Endothelial cell of umbilical vein (primary cell): ENCODE results near the gene NRCAM.

Experiments
- CTCF ChIP-seq, 2 donors: IDR thresholded peaks; 1 replicate in 1 of 2; 2 replicates in 1 of 2; pipeline ENCODE4 v1.5.1; 2011; ENCODE audit warnings: low read length in 2 of 2, mild to moderate bottlenecking in 2 of 2, moderate library complexity in 2 of 2, control low read depth in 1 of 2, inconsistent platforms in 1 of 2, low read depth in 1 of 2; ENCODE audit not compliant: insufficient read depth in 1 of 2; ENCODE audit errors: extremely low read depth in 1 of 2
- EZH2 ChIP-seq: IDR thresholded peaks from 2 replicates; pipeline ENCODE4 v1.6.1; 2012; ENCODE audit warnings: borderline replicate concordance, low read depth, mild to moderate bottlenecking, moderate library complexity, low read length, inconsistent platforms; ENCODE audit not compliant: severe bottlenecking
- FOS ChIP-seq: IDR thresholded peaks from 2 replicates; pipeline ENCODE4 v1.6.1; 2011; ENCODE audit warnings: mild to moderate bottlenecking, low read length, moderate library complexity, borderline replicate concordance; ENCODE audit not compliant: insufficient read depth
- GATA2 ChIP-seq: IDR thresholded peaks from 2 replicates; pipeline ENCODE4 v1.7.0; 2011; ENCODE audit warnings: low read depth, mild to moderate bottlenecking, moderate library complexity, mixed read lengths, low read length; ENCODE audit not compliant: insufficient read length, insufficient read depth
- JUN ChIP-seq: IDR thresholded peaks from 2 replicates; pipeline ENCODE4 v1.6.1; 2011; ENCODE audit warnings: borderline replicate concordance, low read depth; ENCODE audit not compliant: insufficient read length, insufficient read depth
- MYC ChIP-seq: IDR thresholded peaks from one replicate; pipeline ENCODE4 v1.6.1; 2011; ENCODE audit warnings: mild to moderate bottlenecking, low read depth, low read length
- POLR2A ChIP-seq: IDR thresholded peaks from 2 replicates; pipeline ENCODE4 v1.6.1; 2012; ENCODE audit warnings: low read depth, mild to moderate bottlenecking, control low read depth, low read length
- POLR2AphosphoS5 ChIP-seq: IDR thresholded peaks from 2 replicates; pipeline ENCODE4 v1.6.1; 2012; ENCODE audit warnings: low read depth, mild to moderate bottlenecking, control low read depth, low read length, moderate library complexity; ENCODE audit not compliant: insufficient read depth
- TF ChIP-seq, protein P1 (sequence below): IDR thresholded peaks from 2 replicates; pipeline ENCODE4 v1.6.1; 2011; ENCODE audit not compliant: insufficient read depth, insufficient read length

DNA sequence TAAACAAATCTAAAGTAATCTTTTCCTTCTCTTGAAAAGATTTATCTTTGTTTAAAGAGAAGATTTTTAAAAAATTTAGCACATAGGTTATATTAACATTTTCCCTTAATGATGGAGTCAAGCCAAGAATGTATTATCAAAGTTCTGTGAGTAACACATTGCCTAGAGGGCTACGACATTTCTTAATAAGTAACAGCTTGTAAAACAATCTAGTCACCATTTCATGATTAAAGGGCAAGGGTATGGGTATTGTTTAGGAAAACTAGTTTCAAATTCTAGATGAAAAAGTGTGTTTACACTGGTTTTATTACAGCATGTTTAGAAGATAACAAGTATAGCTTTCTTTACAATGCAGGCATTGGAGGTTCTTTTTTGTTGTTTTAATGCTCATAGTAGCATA is 297.5 kb downstream of the NRCAM start:
- TF ChIP-seq CTCF (IDR thresholded peaks at IDR 0.05; ENCODE audit: extremely low read depth in 1 of 2, insufficient read depth in 1 of 2, low read depth in 1 of 2, low read length in 2 of 2) (no peak), POLR2A (no peak), EZH2 (no peak), POLR2AphosphoS5 (no peak), MYC (no peak), GATA2 (no peak), JUN (no peak), FOS (no peak)
- TF ChIP-seq, protein P1, sequence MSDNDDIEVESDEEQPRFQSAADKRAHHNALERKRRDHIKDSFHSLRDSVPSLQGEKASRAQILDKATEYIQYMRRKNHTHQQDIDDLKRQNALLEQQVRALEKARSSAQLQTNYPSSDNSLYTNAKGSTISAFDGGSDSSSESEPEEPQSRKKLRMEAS: no peak
